SK-MEL-5 (cell line): Measurements from ENCODE around the gene KCNG2. TPM values are rescaled to one million over a fixed set of nuclear protein-coding genes. Genes with fewer than 3 reads are reported as not detected.

Experiments
- DNase-seq: peaks from one replicate; pipeline ENCODE4 v3.0.0-alpha.2; 2016; ENCODE audit warnings: low read depth, low spot score
- in situ Hi-C: cut with HindIII; loops from 2 replicates; pipeline ENCODE4 v1.10.0; 2016; ENCODE audit warnings: low sequenced_read_pairs, high pct_unique_total_duplicates, low pct_unique_long_range_greater_than_20kb
- total RNA-seq: library from RNA; depleted of rRNA; stranded (reverse); fragments of >200 nt; shearing (Covaris generic); gene quantifications from 2 replicates; pipeline ENCODE4 v1.2.3, GENCODE V29; 2014

KCNG2 gene
- total RNA-seq, 1 experiment from 2014 or later = not detected

GRCh38 chr18:79903071-79903635 is 105.4 kb downstream of the KCNG2 start:
- in situ Hi-C loops = no loop called here
- no peak for DNase-seq

- in situ Hi-C loops = no loop called here
- DNase-seq = no peak
Measured at GRCh38 chr18:79903787-79904356, 106.1 kb downstream of the KCNG2 start.

- in situ Hi-C loops = no loop called here
- DNase-seq = no peak
Measured at GRCh38 chr18:79904357-79905147, 106.8 kb downstream of the KCNG2 start.

GRCh38 chr18:79905389-79905911 is 107.7 kb downstream of the KCNG2 start:
- DNase-seq = no peak
- in situ Hi-C loops = no loop called here

GRCh38 chr18:79905993-79906392 is 108.3 kb downstream of the KCNG2 start:
- in situ Hi-C loops = no loop called here
- no peak for DNase-seq

- DNase-seq = no peak
- in situ Hi-C loops = no loop called here
Measured at GRCh38 chr18:79906706-79907105, 109.0 kb downstream of the KCNG2 start.

GRCh38 chr18:79910563-79911343 is 113.0 kb downstream of the KCNG2 start:
- DNase-seq = no peak
- in situ Hi-C loops = no loop called here

- in situ Hi-C loops = no loop called here
- DNase-seq = no peak
Measured at GRCh38 chr18:79911344-79912270, 113.9 kb downstream of the KCNG2 start.

- DNase-seq = no peak
- in situ Hi-C loops = no loop called here
Measured at GRCh38 chr18:79912409-79912991, 114.8 kb downstream of the KCNG2 start.

- in situ Hi-C loops = no loop called here
- no peak for DNase-seq
Measured at GRCh38 chr18:79912994-79913831, 115.5 kb downstream of the KCNG2 start.

- in situ Hi-C loops = no loop called here
- DNase-seq = no peak
Measured at GRCh38 chr18:79914614-79915160, 116.9 kb downstream of the KCNG2 start.

- in situ Hi-C loops = no loop called here
- no peak for DNase-seq
Measured at GRCh38 chr18:79915161-79916127, 117.7 kb downstream of the KCNG2 start.

- in situ Hi-C loops = no loop called here
- DNase-seq = no peak
Measured at GRCh38 chr18:79916128-79916494, 118.4 kb downstream of the KCNG2 start.

- no peak for DNase-seq
- in situ Hi-C loops = no loop called here
Measured at GRCh38 chr18:79916546-79917168, 118.9 kb downstream of the KCNG2 start.
